Keratinocyte (primary cell): ENCODE data around the gene HAND2. TPM values are rescaled to one million over a fixed set of nuclear protein-coding genes. Genes with fewer than 3 reads are reported as not detected.

Experiments
- DNase-seq: peaks from one replicate; pipeline ENCODE4 v3.0.0-alpha.2; 2011; ENCODE audit warnings: low read depth, missing footprints, low spot score
- FAIRE-seq: peaks from 2 replicates; lab custom pipeline; 2011; peaks lifted over from hg19 to GRCh38; lab: Jason Lieb, UNC
- H2AFZ ChIP-seq: 2 replicates; pipeline ENCODE4 v1.6.0; 2012; ENCODE audit warnings: low read length, control low read depth, inconsistent platforms; ENCODE audit not compliant: control insufficient read depth
- H3K27ac ChIP-seq: 2 replicates; pipeline ENCODE4 v1.5.1; 2011; ENCODE audit warnings: low read length; ENCODE audit not compliant: control insufficient read depth, insufficient read depth
- H3K27me3 ChIP-seq: 3 replicates; pipeline ENCODE4 v1.6.0; 2011; ENCODE audit warnings: low read length; ENCODE audit not compliant: control insufficient read depth, insufficient read depth; ENCODE audit errors: extremely low read depth
- H3K36me3 ChIP-seq, 2 experiments: 2 replicates in 1 of 2; 3 replicates in 1 of 2; pipeline ENCODE4 v1.5.1; 2011; ENCODE audit warnings: low read length in 2 of 2, mild to moderate bottlenecking in 1 of 2; ENCODE audit not compliant: control insufficient read depth in 2 of 2, insufficient read depth in 2 of 2; ENCODE audit errors: extremely low read depth in 1 of 2
- H3K4me1 ChIP-seq: 3 replicates; pipeline ENCODE4 v1.5.1; 2011; ENCODE audit warnings: low read length; ENCODE audit not compliant: control insufficient read depth, insufficient read depth; ENCODE audit errors: extremely low read depth
- H3K4me2 ChIP-seq: 3 replicates; pipeline ENCODE4 v1.6.0; 2011; ENCODE audit warnings: low read depth, low read length; ENCODE audit not compliant: control insufficient read depth, insufficient read depth; ENCODE audit errors: extremely low read depth
- H3K4me3 ChIP-seq, 3 experiments: fragments of 200-600 bp in 1 of 3; sonication (generic) in 1 of 3; 2 replicates in 2 of 3; 3 replicates in 1 of 3; pipeline ENCODE4 v1.5.1; 2011 to 2016; ENCODE audit warnings: low read length in 3 of 3, mild to moderate bottlenecking in 3 of 3, control low read depth in 2 of 3, inconsistent platforms in 1 of 3, low read depth in 1 of 3, mixed read lengths in 1 of 3, mixed run types in 1 of 3, moderate library complexity in 1 of 3; ENCODE audit not compliant: control insufficient read depth in 2 of 3, insufficient read depth in 2 of 3; ENCODE audit errors: extremely low read depth in 1 of 3
- H3K79me2 ChIP-seq: 2 replicates; pipeline ENCODE4 v1.6.0; 2012; ENCODE audit warnings: low read length; ENCODE audit not compliant: control insufficient read depth, insufficient read depth
- H3K9ac ChIP-seq: 3 replicates; pipeline ENCODE4 v1.6.0; 2011; ENCODE audit warnings: low read length; ENCODE audit not compliant: control insufficient read depth, insufficient read depth; ENCODE audit errors: extremely low read depth
- H3K9me1 ChIP-seq: 3 replicates; pipeline ENCODE4 v1.6.0; 2011; ENCODE audit warnings: low read length; ENCODE audit not compliant: control insufficient read depth, insufficient read depth; ENCODE audit errors: extremely low read depth
- H3K9me3 ChIP-seq: 2 replicates; pipeline ENCODE4 v1.5.1; 2012; ENCODE audit warnings: low read depth, low read length; ENCODE audit not compliant: control insufficient read depth
- H4K20me1 ChIP-seq: 3 replicates; pipeline ENCODE4 v1.6.0; 2011; ENCODE audit warnings: low read length; ENCODE audit not compliant: control insufficient read depth, insufficient read depth; ENCODE audit errors: extremely low read depth
- EZH2 ChIP-seq: IDR thresholded peaks from one replicate; pipeline ENCODE4 v1.6.1; 2012; ENCODE audit warnings: inconsistent platforms, mild to moderate bottlenecking, low read length, moderate library complexity
- dilution Hi-C: fragments of 300-500 bp; cut with MboI; formaldehyde crosslinking; loops from one replicate; pipeline ENCODE4 v1.7.0; 2020; ENCODE audit warnings: low sequenced_read_pairs; ENCODE audit not compliant: extremely low pct_ligation_motif_present
- polyA plus RNA-seq, 5 experiments: library from polyadenylated mRNA; depleted of rRNA in 3 of 5; stranded (reverse) in 3 of 5; stranded (forward) in 1 of 5; unstranded in 1 of 5; fragments of >200 nt; gene quantifications; 1 replicate in 1 of 5; 2 replicates in 3 of 5; 3 replicates in 1 of 5; pipeline versions ENCODE4 v1.2.1 to v1.2.3, GENCODE V29; 2011 to 2012; ENCODE audit warnings: missing spikeins in 2 of 5, low read depth in 1 of 5, low replicate concordance in 1 of 5
- TF ChIP-seq, protein P1 (sequence below), 3 experiments: IDR thresholded peaks in 1 of 3; conservative IDR thresholded peaks in 1 of 3; optimal IDR thresholded peaks in 1 of 3; 2 replicates in 2 of 3; 3 replicates in 1 of 3; pipeline versions ENCODE3 to v1.5.1; 2011; ENCODE audit warnings: low read length in 3 of 3, mild to moderate bottlenecking in 3 of 3, moderate library complexity in 2 of 3, control low read depth in 1 of 3, inconsistent platforms in 1 of 3; ENCODE audit not compliant: insufficient read depth in 2 of 3; ENCODE audit errors: extremely low read depth in 1 of 3

Gene HAND2
- polyA plus RNA-seq, 1 donor (not counting 4 experiments of a cell fraction or from before 2014, with no cell fraction given) = not detected

DNA sequence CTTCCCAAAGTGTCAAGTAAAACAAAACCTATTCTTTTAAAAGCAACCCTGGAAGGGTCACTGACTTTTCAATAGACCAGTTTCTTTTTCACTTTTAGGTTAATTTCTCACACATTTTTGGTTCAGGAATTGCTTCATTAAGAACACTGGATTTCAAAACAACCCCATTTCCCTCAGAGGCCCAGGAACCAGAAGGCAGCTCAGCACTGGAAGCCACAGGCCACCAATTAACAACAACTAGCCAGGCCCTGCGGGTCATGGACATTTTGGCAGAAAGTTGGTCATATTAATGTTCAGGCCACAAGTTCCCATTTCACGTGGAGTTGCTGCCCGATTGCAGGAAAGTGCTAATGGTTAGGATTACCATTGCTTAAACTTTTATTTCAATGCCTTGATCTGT is 39.8 kb downstream of the HAND2 start:
- TF ChIP-seq, protein P1, sequence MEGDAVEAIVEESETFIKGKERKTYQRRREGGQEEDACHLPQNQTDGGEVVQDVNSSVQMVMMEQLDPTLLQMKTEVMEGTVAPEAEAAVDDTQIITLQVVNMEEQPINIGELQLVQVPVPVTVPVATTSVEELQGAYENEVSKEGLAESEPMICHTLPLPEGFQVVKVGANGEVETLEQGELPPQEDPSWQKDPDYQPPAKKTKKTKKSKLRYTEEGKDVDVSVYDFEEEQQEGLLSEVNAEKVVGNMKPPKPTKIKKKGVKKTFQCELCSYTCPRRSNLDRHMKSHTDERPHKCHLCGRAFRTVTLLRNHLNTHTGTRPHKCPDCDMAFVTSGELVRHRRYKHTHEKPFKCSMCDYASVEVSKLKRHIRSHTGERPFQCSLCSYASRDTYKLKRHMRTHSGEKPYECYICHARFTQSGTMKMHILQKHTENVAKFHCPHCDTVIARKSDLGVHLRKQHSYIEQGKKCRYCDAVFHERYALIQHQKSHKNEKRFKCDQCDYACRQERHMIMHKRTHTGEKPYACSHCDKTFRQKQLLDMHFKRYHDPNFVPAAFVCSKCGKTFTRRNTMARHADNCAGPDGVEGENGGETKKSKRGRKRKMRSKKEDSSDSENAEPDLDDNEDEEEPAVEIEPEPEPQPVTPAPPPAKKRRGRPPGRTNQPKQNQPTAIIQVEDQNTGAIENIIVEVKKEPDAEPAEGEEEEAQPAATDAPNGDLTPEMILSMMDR (optimal IDR thresholded peaks at IDR 0.05 in 1 of 3, IDR thresholded peaks at IDR 0.05 in 1 of 3, conservative IDR thresholded peaks at IDR 0.05 in 1 of 3; ENCODE audit: extremely low read depth in 1 of 3, insufficient read depth in 2 of 3, low read length in 3 of 3) = no peak
- no peak for TF ChIP-seq EZH2
- dilution Hi-C loops = no loop called here
- H3K4me1 ChIP-seq = peaks cover 4% of the 10 kb centered on the region
- no peak overlapping the region for H3K4me3 ChIP-seq
- no peak overlapping the region for H3K9ac ChIP-seq
- H3K27me3 ChIP-seq = no peaks in the 10 kb centered on the region
- no peak overlapping the region for H3K27ac ChIP-seq
- FAIRE-seq (no peak), DNase-seq (no peak)
- H3K36me3 ChIP-seq = no peaks in the 10 kb centered on the region
- H2AFZ ChIP-seq = no peak overlapping the region
- H4K20me1 ChIP-seq = no peaks in the 10 kb centered on the region
- no peak overlapping the region for H3K4me2 ChIP-seq
- H3K79me2 ChIP-seq = no peaks in the 10 kb centered on the region
- no peaks in the 10 kb centered on the region for H3K9me3 ChIP-seq
- H3K9me1 ChIP-seq = no peaks in the 10 kb centered on the region

DNA sequence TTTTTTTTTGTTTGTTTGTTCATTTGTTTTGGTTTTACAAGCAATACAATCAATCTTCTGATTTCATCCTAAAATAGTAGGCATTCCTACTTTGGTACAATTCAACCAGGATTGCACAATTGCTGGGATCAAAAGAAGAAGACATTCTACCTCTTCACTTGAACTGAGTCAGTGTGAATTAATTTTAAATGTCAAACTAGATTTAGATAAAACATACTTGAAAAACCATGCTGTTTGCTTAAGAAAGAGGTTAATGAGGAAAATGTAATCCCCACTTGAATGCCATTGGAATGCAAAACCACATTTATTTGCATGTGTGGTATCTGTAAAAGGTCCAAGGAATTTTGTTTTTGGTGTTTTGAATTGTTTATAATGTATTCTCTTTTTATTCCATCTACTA is 40.5 kb downstream of the HAND2 start:
- no peak overlapping the region for H2AFZ ChIP-seq
- no peaks in the 10 kb centered on the region for H3K79me2 ChIP-seq
- H3K27me3 ChIP-seq = no peaks in the 10 kb centered on the region
- peaks cover 4% of the 10 kb centered on the region for H3K4me1 ChIP-seq
- H3K27ac ChIP-seq = no peak overlapping the region
- no peaks in the 10 kb centered on the region for H3K36me3 ChIP-seq
- dilution Hi-C loops = no loop called here
- H3K9me1 ChIP-seq = no peaks in the 10 kb centered on the region
- no peak overlapping the region for H3K4me2 ChIP-seq
- DNase-seq (no peak), FAIRE-seq (no peak)
- no peaks in the 10 kb centered on the region for H4K20me1 ChIP-seq
- H3K9me3 ChIP-seq = no peaks in the 10 kb centered on the region
- no peak overlapping the region for H3K9ac ChIP-seq
- no peak overlapping the region for H3K4me3 ChIP-seq
- no peak for TF ChIP-seq EZH2
- TF ChIP-seq, protein P1 (optimal IDR thresholded peaks at IDR 0.05 in 1 of 3, IDR thresholded peaks at IDR 0.05 in 1 of 3, conservative IDR thresholded peaks at IDR 0.05 in 1 of 3; ENCODE audit: extremely low read depth in 1 of 3, insufficient read depth in 2 of 3, low read length in 3 of 3) = no peak
